BLaER1 (cell line): ENCODE measurements around the gene DUSP28.
A peak's percentile ranks its signal among the peaks of the same experiment; 100 is the strongest.

Source experiments
- H3K27ac ChIP-seq: shearing (Covaris generic); formaldehyde crosslinking; 2 replicates; pipeline ENCODE4 v1.8.1; 2022
- H3K27me3 ChIP-seq: shearing (Covaris generic); formaldehyde crosslinking; 2 replicates; pipeline ENCODE4 v1.8.1; 2022
- H3K36me3 ChIP-seq: shearing (Covaris generic); formaldehyde crosslinking; 2 replicates; pipeline ENCODE4 v1.8.1; 2022
- H3K4me1 ChIP-seq: shearing (Covaris generic); formaldehyde crosslinking; 2 replicates; pipeline ENCODE4 v1.8.1; 2022
- H3K4me2 ChIP-seq: shearing (Covaris generic); formaldehyde crosslinking; 2 replicates; pipeline ENCODE4 v1.8.1; 2022
- H3K4me3 ChIP-seq: shearing (Covaris generic); formaldehyde crosslinking; 2 replicates; pipeline ENCODE4 v1.8.1; 2022
- H3K9ac ChIP-seq: shearing (Covaris generic); formaldehyde crosslinking; 2 replicates; pipeline ENCODE4 v1.8.1; 2022
- H3K9me3 ChIP-seq: shearing (Covaris generic); formaldehyde crosslinking; 2 replicates; pipeline ENCODE4 v1.8.1; 2022
- H4K20me1 ChIP-seq: shearing (Covaris generic); formaldehyde crosslinking; 2 replicates; pipeline ENCODE4 v1.8.1; 2022
- Cebpa-rat ChIP-seq: shearing (Covaris generic); IDR thresholded peaks from 2 replicates; pipeline ENCODE4 v1.8.1; 2022

Gene DUSP28

DNA sequence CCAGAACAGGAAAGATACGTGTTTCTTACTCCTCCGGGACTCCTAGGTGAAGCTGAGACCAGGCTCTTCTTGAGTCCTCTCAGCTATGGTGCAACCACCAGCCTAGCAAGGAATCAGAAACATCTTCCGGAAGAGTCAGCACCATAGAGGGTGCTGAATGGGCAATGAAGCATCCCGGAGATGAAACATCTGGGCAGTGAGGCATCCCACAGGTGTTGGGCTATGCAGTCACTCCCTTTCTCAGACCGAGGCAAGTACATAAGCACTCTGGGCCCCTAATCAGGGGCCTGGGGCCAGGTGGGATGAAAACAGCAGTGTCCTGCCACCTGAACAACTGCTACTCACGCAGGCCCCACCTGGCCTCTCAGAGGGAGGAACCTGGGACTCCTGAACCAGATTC is 24.9 kb downstream of the DUSP28 start:
- Histone ChIP-seq H4K20me1 (peaks cover 52% of the 10 kb centered on the region), H3K4me3 (peak overlapping the region; percentile 98), H3K9ac (peak overlapping the region; percentile 96), H3K4me2 (peak overlapping the region; percentile 94), H3K36me3 (peaks cover 45% of the 10 kb centered on the region), H3K27ac (peak overlapping the region; percentile 99), H3K9me3 (peaks cover 11% of the 10 kb centered on the region), H3K27me3 (no peaks in the 10 kb centered on the region), H3K4me1 (peaks cover 67% of the 10 kb centered on the region)
- TF ChIP-seq Cebpa-rat, result peak; percentile 1; the same call in 1 of the 2 replicates

- TF ChIP-seq Cebpa-rat, result no peak
- peak overlapping the region; percentile 96 for H3K9ac ChIP-seq
Observed at GRCh38 chr2:240585681-240586197, 25.6 kb downstream of the DUSP28 start.

DNA sequence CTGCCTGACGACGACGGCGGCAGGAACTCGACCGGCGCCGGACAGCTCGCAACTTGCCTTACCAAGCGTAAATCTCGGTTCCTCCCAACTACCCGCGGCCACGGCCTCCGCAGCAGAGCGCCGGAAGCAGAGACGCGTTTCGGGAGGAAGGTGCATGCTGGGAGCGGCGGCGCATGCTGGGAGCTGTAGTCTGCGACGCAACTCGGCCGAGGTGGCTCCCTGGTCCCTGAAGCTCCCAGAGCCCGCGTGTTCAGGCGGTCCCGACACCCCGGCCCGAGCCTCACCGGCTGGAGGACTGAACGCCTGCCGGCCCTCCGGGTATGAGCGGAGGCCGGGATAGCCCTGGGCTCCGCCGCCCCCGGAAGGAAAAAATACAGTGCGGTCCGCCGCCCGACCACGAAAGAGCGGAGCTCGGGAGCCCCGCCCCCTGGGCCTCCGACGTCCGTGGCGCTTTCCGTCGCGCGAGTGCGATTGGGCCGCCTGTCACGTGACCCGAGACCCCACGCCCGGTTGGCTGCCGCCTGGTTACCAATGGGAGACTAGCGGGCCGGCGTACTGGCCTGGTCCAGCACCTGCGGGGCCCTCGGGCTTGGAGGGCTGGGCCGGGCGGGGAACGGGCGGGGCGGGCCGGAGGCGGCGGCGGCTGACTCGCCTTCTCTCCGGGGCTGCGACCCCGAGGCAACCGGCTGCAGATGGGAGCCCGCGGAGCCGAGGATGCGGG is 26.2 kb downstream of the DUSP28 start, which contains the start of gene CAPN10:
Gene CAPN10 (plus strand): TSS at position 537 of the 721 bp plus-strand sequence. CDS start 178 bp downstream, at position 715.
- H3K4me1 ChIP-seq, result peaks cover 61% of the 10 kb centered on the region
- no peak for TF ChIP-seq Cebpa-rat
- H3K4me3 ChIP-seq, result peak within 1 kb of the TSS; percentile 98
- H3K27me3 ChIP-seq, result no peaks in the 10 kb centered on the region
- peak within 1 kb of the TSS; percentile 99 for H3K27ac ChIP-seq
- H4K20me1 ChIP-seq, result peaks cover 59% of the 10 kb centered on the region
- H3K36me3 ChIP-seq, result peaks cover 45% of the 10 kb centered on the region
- H3K9ac ChIP-seq, result peak within 1 kb of the TSS; percentile 96
- peaks cover 5% of the 10 kb centered on the region for H3K9me3 ChIP-seq
- peak within 1 kb of the TSS; percentile 94 for H3K4me2 ChIP-seq

More at GRCh38 chr2:240585681-240586197, 25.6 kb downstream of the DUSP28 start:
- Histone ChIP-seq H3K4me3 (peak overlapping the region; percentile 98), H3K4me1 (peaks cover 61% of the 10 kb centered on the region), H3K27ac (peak overlapping the region; percentile 99), H3K4me2 (peak overlapping the region; percentile 94), H3K27me3 (no peaks in the 10 kb centered on the region), H3K9me3 (peaks cover 11% of the 10 kb centered on the region), H4K20me1 (peaks cover 53% of the 10 kb centered on the region), H3K36me3 (peaks cover 45% of the 10 kb centered on the region)

DNA sequence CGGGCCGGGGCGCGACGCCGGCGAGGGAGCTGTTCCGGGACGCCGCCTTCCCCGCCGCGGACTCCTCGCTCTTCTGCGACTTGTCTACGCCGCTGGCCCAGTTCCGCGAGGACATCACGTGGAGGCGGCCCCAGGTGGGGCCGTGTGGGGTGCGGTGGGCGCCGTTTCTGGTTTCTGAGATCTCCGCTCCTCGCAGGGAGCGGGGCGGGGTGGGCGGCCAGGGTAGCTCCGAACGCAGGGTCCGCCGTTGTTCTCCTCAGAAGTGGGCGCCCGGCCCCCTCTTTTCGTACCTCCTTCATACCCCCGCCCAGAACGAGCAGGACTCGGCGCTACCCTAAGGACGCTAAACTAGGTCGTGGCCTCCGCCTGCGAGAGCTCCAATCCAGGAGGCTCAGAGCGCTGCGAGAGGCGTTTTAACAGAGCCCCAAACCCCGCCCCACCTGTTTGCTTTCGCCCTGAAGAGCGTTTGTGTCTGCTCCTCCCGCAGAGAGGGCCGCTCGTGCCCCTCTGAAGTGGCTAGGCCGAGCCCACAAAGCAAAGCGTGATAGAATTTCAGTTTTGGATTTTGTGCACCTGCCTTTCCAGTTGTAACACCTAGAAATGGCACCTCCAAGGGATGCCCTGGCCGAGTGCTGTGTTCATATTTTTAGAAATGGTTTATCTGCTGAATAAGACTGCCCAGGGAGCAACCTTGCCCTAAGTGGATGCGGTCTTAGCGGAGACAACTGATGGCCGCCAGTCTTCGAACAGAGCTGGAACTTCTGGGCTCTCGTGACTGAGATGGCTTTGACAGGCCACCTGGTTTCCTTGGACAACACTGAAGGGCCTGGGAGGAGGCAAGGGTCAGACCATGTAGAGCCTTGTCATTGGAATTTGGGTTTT is 27.0 kb downstream of the DUSP28 start:
- Histone ChIP-seq H3K4me2 (peak overlapping the region; percentile 90), H3K36me3 (peaks cover 45% of the 10 kb centered on the region), H3K4me1 (peaks cover 57% of the 10 kb centered on the region), H4K20me1 (peaks cover 67% of the 10 kb centered on the region), H3K9ac (peak overlapping the region; percentile 96), H3K9me3 (no peaks in the 10 kb centered on the region), H3K27ac (peak overlapping the region; percentile 99), H3K4me3 (peak overlapping the region; percentile 98), H3K27me3 (no peaks in the 10 kb centered on the region)
- no peak for TF ChIP-seq Cebpa-rat

- Histone ChIP-seq H3K27me3 (no peaks in the 10 kb centered on the region), H3K4me3 (peak overlapping the region; percentile 98), H4K20me1 (peaks cover 77% of the 10 kb centered on the region), H3K4me2 (peak overlapping the region; percentile 90), H3K4me1 (peaks cover 47% of the 10 kb centered on the region), H3K27ac (0 out of 2 replicates have a peak overlapping the region, but pooled peaks have one; percentile 2), H3K9ac (peak overlapping the region; percentile 96), H3K9me3 (no peaks in the 10 kb centered on the region), H3K36me3 (peaks cover 49% of the 10 kb centered on the region)
- no peak for TF ChIP-seq Cebpa-rat
Observed at GRCh38 chr2:240588006-240588655, 28.0 kb downstream of the DUSP28 start.

DNA sequence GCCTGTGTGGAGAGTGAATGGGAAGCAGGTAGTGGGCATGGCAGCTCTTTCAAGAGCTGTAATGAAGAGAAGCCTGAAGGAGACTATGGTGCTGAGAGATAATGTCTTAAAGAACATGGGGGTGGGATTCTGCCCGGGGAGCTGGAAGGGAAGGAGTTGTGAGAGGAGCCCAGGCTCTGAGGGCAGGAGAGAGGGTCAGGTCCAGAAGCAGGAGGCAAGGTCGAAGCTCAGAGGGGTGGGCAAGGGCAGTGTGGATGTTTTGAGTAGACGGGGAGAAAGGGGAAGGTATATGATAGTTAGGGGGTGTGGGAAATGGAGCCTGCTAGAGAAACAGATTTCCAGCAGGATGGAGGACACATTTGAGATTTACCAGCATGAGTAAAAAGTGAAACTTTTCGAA is 28.5 kb downstream of the DUSP28 start:
- Histone ChIP-seq H3K27ac (no peak overlapping the region), H3K27me3 (no peaks in the 10 kb centered on the region), H3K36me3 (peaks cover 50% of the 10 kb centered on the region), H3K9ac (peak overlapping the region; percentile 96), H4K20me1 (peaks cover 82% of the 10 kb centered on the region), H3K9me3 (no peaks in the 10 kb centered on the region), H3K4me1 (peaks cover 41% of the 10 kb centered on the region), H3K4me3 (no peak overlapping the region), H3K4me2 (peak overlapping the region; percentile 90)
- no peak for TF ChIP-seq Cebpa-rat

DNA sequence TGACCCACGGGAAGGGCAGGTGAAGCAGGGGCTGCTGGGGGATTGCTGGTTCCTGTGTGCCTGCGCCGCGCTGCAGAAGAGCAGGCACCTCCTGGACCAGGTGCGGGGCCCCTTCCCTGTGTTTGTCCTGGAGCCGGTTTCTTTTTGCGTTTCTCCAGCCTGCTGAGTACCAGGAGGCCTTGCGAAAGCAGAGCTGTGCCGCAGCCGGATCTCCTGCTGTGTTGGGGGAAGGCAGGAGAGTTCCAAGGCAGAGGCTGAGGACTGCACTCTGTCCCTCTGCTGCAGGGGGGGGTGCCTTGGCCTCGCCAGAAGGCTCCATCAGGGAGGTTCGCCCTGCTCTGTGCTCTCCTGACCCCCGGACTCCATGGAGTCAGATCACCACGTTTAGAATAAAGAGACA is 29.2 kb downstream of the DUSP28 start:
- H3K27ac ChIP-seq, result no peak overlapping the region
- H3K9ac ChIP-seq, result peak overlapping the region; percentile 28; the same call in 1 of the 2 replicates
- H3K4me2 ChIP-seq, result no peak overlapping the region
- peaks cover 89% of the 10 kb centered on the region for H4K20me1 ChIP-seq
- no peak for TF ChIP-seq Cebpa-rat
- peaks cover 55% of the 10 kb centered on the region for H3K36me3 ChIP-seq
- no peak overlapping the region for H3K4me3 ChIP-seq
- no peaks in the 10 kb centered on the region for H3K9me3 ChIP-seq
- peaks cover 34% of the 10 kb centered on the region for H3K4me1 ChIP-seq
- H3K27me3 ChIP-seq, result no peaks in the 10 kb centered on the region

DNA sequence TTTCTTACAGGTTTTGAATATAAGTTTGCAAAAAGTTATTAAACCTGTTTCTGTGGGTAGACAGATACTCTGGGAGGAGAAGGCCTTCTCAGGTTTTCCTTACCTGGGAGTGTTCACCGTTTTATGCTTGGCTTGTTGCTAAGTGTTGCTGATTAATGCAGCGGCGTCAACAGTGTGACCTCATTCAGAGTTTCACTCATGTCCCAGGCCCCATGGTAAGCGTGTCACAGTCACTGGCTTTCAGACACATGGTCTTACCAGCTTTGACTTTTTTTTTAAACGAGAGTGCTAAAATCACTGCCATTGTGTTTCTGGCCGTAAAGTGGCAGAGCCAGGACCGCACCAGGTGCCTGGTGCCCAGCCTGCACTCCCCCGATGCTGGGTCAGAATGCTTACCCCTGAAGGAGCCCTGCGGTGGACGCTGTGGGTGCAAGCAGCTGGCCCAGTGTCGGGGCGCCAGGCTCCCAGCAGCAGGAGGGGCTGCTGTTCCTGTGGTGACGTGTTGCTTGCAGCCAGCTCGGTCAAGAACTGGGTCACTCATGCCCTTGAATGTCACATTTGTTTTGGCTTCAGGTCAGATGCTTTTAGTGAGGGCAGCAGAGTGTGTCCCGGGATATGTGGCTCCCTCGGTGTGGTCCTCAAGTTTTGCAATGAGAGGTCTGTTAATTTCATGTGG is 29.8 kb downstream of the DUSP28 start:
- peaks cover 33% of the 10 kb centered on the region for H3K4me1 ChIP-seq
- no peak for TF ChIP-seq Cebpa-rat
- H3K36me3 ChIP-seq, result peaks cover 61% of the 10 kb centered on the region
- H3K27ac ChIP-seq, result no peak overlapping the region
- H3K9me3 ChIP-seq, result no peaks in the 10 kb centered on the region
- no peak overlapping the region for H3K9ac ChIP-seq
- H4K20me1 ChIP-seq, result peaks cover 92% of the 10 kb centered on the region
- no peaks in the 10 kb centered on the region for H3K27me3 ChIP-seq
- H3K4me3 ChIP-seq, result no peak overlapping the region
- no peak overlapping the region for H3K4me2 ChIP-seq

DNA sequence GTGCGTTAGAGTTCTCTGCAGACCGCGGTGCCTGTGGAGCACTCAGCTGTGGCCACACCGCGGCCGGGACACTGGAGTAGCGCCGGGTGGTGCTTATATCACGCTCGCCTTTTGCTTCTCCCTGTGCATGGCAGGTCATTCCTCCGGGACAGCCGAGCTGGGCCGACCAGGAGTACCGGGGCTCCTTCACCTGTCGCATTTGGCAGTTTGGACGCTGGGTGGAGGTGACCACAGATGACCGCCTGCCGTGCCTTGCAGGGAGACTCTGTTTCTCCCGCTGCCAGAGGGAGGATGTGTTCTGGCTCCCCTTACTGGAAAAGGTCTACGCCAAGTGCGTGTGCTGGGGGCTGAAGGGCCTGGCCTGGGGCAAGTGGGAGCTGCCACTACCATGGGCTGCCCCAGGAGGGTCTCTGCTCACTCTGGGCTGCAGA is 30.5 kb downstream of the DUSP28 start:
- Histone ChIP-seq H3K4me3 (no peak overlapping the region), H4K20me1 (peaks cover 92% of the 10 kb centered on the region), H3K27ac (no peak overlapping the region), H3K36me3 (peaks cover 68% of the 10 kb centered on the region), H3K27me3 (no peaks in the 10 kb centered on the region), H3K9ac (no peak overlapping the region), H3K4me2 (no peak overlapping the region), H3K9me3 (no peaks in the 10 kb centered on the region), H3K4me1 (peaks cover 33% of the 10 kb centered on the region)
- TF ChIP-seq Cebpa-rat, result no peak
